COLO668 (cell line): ENCODE measurements around the gene CERS6.
A peak's percentile ranks its signal among the peaks of the same experiment; 100 is the strongest.
"Not testable (repeated sequence)": the region's sequence is repeated elsewhere in the genome, so short reads cannot be mapped to it uniquely, and the experiment has no call there.

Source experiments
- DNase-seq: peaks from one replicate; lab custom pipeline; 2025; ENCODE audit not compliant: unreplicated experiment; lab: John Stamatoyannopoulos, UW

CERS6 gene

GRCh38 chr2:168662651-168663208 lies 206.7 kb downstream of the CERS6 start:
- no peak for DNase-seq

- no peak for DNase-seq
These were observed 207.9 kb downstream of the CERS6 start for GRCh38 chr2:168663993-168664392.

GRCh38 chr2:168664715-168665114 lies 208.6 kb downstream of the CERS6 start:
- DNase-seq, result not testable (repeated sequence)

- DNase-seq, result no peak
These were observed 210.3 kb downstream of the CERS6 start for GRCh38 chr2:168666339-168666738.

GRCh38 chr2:168667156-168667555 lies 211.1 kb downstream of the CERS6 start:
- no peak for DNase-seq

DNA sequence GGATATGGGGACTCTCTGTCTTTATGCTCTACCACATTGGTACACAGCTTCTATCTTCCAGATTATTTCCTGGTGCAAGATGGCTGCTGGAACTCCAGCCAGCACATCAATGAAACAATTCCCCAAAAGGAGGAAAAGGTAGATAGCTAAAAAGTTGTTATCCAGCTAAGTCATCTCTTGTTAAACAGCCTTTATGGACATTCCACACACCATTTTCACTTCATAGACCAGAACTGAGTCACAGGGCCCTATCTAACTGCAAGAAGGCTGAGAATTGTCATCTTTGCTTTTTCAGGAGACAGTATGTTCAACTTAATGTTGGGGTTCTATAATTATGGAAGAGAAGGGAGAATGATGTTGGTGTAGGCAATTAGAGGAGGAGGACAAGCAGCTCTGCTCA lies 213.1 kb downstream of the CERS6 start:
- DNase-seq, result no peak

DNA sequence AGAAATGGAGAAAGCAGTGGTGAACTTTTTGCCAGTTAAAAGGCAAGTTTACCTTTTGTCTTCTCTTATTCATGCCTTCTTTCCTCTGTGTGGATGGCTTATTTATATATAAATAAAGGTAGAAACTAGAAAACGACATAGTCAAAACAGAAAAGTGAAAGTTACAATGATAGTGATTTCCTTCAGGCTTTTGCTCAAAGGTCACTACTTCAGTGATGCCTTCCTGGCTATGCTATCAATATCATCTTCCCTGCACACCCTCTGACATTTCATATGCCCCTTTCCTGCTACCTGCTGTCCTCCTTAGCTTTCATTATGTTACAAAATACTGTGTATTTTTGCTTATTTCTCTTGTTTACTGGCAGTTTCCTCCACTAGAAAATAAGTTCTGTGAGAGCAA lies 214.4 kb downstream of the CERS6 start:
- no peak for DNase-seq

- no peak for DNase-seq
These were observed 215.9 kb downstream of the CERS6 start for GRCh38 chr2:168671932-168672331.

- DNase-seq, result no peak
These were observed 217.5 kb downstream of the CERS6 start for GRCh38 chr2:168673265-168674189.

DNA sequence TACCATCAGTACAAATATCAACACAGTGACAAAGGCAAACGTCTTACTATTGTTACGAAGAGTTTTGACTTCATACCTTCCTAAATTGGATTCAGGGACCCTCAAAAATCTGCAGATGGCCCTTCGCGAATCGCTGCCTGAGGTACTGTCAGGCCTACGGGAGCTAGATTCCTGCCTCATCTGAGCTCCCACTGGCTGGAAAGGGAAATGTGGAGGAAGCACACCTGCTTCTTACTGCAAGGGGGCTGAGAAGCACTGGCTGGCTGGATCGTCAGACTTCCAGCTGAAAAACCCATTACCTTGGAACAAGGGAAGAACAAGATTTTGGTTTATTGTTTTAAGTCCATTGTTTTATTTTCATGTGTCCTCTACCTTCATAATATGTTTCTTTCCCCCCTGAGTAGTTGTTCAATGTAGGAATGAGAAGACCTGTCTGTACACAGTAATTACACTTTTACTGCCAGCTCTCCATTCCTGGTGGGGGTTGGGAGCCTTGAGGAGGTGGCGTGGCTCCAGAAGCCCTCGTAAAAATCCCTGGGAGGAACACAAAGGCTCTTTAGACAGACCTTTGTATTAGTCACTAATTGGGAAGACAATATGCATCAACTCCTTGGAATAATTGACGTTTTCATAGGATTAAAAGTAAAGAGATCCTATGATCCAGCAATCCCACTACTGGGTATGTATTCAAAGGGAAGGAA lies 222.2 kb downstream of the CERS6 start:
- DNase-seq, result no peak

DNA sequence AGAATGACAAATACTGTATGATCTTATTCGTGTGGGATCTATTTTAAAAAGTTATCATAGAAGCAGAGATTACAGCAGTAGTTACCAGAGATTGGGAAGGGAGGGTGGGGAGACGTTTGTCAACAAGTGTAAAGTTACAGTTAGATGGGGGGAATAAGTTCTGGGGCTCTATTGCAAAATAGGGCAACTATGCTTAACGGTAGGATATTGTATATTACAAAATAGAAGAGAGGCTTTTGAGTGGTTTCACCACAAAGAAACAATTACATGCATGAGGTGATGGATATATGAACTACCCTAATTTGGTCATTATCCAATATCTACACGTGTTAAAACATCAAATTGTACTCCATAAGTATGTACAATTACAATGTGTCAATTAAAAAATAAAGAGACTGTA lies 223.0 kb downstream of the CERS6 start:
- DNase-seq, result no peak

DNA sequence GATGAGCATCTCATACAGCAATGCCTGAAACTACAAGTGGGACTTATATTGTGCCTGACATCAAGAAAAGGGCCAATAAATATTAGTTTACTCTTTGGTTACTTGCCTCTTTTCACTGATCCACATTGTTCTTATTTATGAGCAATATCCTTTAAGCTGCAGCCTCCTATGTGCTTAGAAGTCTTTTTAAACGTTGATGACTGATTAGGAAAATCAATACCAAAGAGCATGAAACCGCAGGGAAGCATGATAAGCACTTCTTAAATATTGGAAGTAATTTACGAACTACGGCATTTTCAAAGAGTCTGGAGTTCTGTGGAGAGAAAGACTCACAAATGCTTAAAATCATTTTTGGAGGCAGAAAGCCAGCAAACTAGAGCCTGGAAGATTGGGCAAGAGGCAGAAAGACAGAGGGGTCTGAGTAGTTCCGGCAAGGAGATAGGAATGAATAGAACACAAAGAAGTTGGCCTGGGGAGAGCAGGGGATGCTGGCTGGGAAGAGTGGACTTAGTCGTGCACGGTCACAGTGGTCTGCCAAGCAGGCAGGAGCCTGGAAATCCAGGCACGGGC lies 223.8 kb downstream of the CERS6 start:
- DNase-seq, result no peak

GRCh38 chr2:168683996-168684395 lies 227.9 kb downstream of the CERS6 start:
- no peak for DNase-seq

DNA sequence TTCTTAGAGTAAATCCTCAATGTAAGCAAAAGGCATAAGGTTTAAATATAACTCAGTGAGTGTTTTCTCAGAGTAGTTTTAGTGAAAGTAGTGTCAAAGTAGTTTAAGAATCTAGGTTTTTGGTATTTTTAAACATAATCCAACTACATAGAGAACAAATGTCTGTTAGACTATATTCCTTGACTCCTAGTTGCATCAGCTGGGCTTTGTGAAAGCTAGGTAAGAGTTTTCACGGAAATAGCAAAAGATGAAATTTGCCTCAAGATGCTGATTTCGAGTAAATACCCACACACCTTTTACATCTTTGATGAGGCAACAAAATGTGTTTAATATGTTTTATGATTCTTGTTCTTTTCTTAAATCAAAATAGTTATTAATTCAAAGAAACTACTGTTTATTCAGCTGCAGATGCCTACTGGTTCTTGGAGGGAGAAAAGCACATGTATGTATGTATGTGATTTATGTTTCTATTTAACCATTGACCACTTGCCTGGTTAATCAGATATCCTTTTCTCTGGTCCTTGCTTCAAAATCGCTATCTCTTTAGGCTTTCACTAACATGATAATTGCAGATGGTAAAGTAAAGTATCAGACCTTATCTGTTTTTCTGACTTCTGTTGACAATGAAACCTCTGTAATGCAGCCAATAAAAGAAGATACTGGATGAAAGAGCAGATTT lies 229.0 kb downstream of the CERS6 start:
- DNase-seq, result no peak

- no peak for DNase-seq
These were observed 229.8 kb downstream of the CERS6 start for GRCh38 chr2:168685600-168686451.

DNA sequence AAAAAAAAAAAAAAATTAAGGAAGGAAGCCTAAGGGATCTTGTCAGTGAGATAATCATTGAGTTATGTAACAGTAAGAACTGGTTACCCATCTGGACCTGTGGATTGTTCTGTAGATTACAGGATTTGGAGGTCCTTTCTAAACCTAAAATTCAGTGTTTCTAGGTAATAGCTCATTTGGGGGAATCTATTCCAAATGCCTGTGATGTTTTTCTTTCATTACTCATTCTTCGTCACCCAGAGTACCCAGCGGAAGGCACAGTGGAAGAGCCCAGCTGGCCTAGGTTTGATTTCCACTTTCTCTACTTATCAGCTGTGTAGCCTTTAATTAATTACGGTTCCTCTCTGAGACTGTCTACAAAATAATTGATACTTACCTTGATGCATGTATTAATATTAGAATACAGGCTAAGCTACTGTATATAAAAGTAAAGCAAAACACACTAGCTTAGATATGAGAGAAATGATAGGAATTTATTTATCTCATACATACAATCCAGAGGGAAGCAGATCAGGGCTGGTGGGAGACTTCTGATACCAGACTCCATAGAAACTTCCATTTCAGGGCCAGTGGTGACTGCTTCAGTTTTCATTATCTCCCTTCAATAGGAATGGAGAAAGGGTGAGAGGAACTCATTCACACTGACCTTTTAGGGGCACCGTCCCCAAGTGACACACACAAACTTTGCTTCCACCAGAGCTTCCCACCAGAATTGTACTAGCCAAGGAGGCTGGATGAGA lies 230.6 kb downstream of the CERS6 start:
- no peak for DNase-seq

DNA sequence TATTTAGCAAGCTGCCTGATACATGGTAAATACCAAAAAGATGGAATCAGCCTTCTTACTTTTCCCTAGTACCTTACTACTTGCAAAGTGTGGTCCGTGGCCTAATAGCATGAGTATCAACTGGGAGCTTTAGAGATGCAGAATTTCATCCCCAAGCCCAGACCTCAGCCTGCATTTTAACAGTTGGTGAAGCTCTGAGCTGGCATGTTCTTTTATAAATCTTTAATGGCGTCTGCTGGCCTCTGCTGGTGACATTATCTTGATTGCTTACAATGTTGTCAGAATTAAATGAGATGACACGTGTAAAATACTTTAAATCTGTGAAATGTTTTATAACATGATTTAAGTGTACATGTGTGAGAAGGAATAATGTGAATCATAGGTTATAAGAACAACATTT lies 231.2 kb downstream of the CERS6 start:
- peak; percentile 12 for DNase-seq

GRCh38 chr2:168690381-168690885 lies 234.4 kb downstream of the CERS6 start:
- no peak for DNase-seq

GRCh38 chr2:168691221-168691620 lies 235.1 kb downstream of the CERS6 start:
- DNase-seq, result no peak
